Natural killer cell (primary cell): ENCODE data around the gene TLR10. TPM values are rescaled to one million over a fixed set of nuclear protein-coding genes. Genes with fewer than 3 reads are reported as not detected.
A peak's percentile ranks its signal among the peaks of the same experiment; 100 is the strongest.
"Not testable (repeated sequence)": the region's sequence is repeated elsewhere in the genome, so short reads cannot be mapped to it uniquely, and the experiment has no call there.

Source experiments
- ATAC-seq, 3 donors: fragments of 150-1000 bp in 2 of 3; fragments of 200-7000 bp in 1 of 3; cut with Tn5 transposase; 1 replicate in 1 of 3; 2 replicates in 2 of 3; pipeline ENCODE4 v1.10.0; 2021; ENCODE audit warnings: mild to moderate bottlenecking in 2 of 3, moderate library complexity in 2 of 3
- DNase-seq, 2 donors: peaks; one replicate each; pipeline versions ENCODE4 v3.0.0 to v3.0.0-alpha.2; 2013 to 2021; ENCODE audit warnings: mixed read lengths in 1 of 2
- H3K27ac ChIP-seq: one replicate; pipeline ENCODE4 v1.5.1; 2013; ENCODE audit warnings: mild to moderate bottlenecking, low read length
- H3K27me3 ChIP-seq: one replicate; pipeline ENCODE4 v1.6.1; 2013; ENCODE audit warnings: low read length; ENCODE audit not compliant: control insufficient read depth, insufficient read depth
- H3K36me3 ChIP-seq: one replicate; pipeline ENCODE4 v1.6.1; 2013; ENCODE audit warnings: low read length; ENCODE audit not compliant: control insufficient read depth, insufficient read depth
- H3K4me1 ChIP-seq: one replicate; pipeline ENCODE4 v1.6.1; 2013; ENCODE audit warnings: low read length; ENCODE audit not compliant: control insufficient read depth, insufficient read depth
- H3K4me3 ChIP-seq: one replicate; pipeline ENCODE4 v1.5.1; 2013; ENCODE audit warnings: low read length
- H3K9me3 ChIP-seq: one replicate; pipeline ENCODE4 v1.6.1; 2013; ENCODE audit warnings: low read length; ENCODE audit not compliant: control insufficient read depth, insufficient read depth
- H3K27ac Mint-ChIP-seq, 2 donors: one replicate each; pipeline ENCODE4 v1.8.0; 2022; ENCODE audit warnings: mild to moderate bottlenecking in 2 of 2, mixed read lengths in 2 of 2, moderate library complexity in 1 of 2
- H3K27me3 Mint-ChIP-seq, 2 donors: one replicate each; pipeline ENCODE4 v1.8.0; 2022; ENCODE audit warnings: low read depth in 2 of 2, mixed read lengths in 2 of 2
- H3K36me3 Mint-ChIP-seq: one replicate; pipeline ENCODE4 v1.8.0; 2022; ENCODE audit warnings: mixed read lengths
- H3K4me1 Mint-ChIP-seq, 2 donors: one replicate each; pipeline ENCODE4 v1.8.0; 2022; ENCODE audit warnings: mixed read lengths in 2 of 2
- H3K4me3 Mint-ChIP-seq: one replicate; pipeline ENCODE4 v1.8.0; 2022; ENCODE audit warnings: mild to moderate bottlenecking, moderate library complexity, mixed read lengths
- H3K9me3 Mint-ChIP-seq, 2 donors: one replicate each; pipeline ENCODE4 v1.8.0; 2022; ENCODE audit warnings: mixed read lengths in 2 of 2
- WGBS: methylation state at CpG from one replicate; pipeline ENCODE4 v1.1.7; 2013; ENCODE audit warnings: missing lambda C conversion rate; ENCODE audit not compliant: insufficient coverage; 5-methylcytosine and 5-hydroxymethylcytosine counted together
- intact Hi-C: fragments of 100-400 bp; cut with micrococcal nuclease; formaldehyde crosslinking; loops from one replicate; pipeline ENCODE4 v1.14.2; 2022
- total RNA-seq, 4 donors: library from RNA; stranded (reverse); fragments of 120-200 nt in 1 of 4; gene quantifications; one replicate each; pipeline versions ENCODE4 v1.2.3 to v1.2.4, GENCODE V29; 2013 to 2022
- TF ChIP-seq, protein P1 (sequence below): fragments of 200-600 bp; IDR thresholded peaks from one replicate; pipeline ENCODE4 v1.8.0; 2022; ENCODE audit warnings: antibody characterized with exemption

TLR10 gene
- total RNA-seq, 3 donors from 2014 or later (not counting 1 experiment from before 2014, with no cell fraction given): 0.31 to 0.63 (median 0.59) TPM

DNA sequence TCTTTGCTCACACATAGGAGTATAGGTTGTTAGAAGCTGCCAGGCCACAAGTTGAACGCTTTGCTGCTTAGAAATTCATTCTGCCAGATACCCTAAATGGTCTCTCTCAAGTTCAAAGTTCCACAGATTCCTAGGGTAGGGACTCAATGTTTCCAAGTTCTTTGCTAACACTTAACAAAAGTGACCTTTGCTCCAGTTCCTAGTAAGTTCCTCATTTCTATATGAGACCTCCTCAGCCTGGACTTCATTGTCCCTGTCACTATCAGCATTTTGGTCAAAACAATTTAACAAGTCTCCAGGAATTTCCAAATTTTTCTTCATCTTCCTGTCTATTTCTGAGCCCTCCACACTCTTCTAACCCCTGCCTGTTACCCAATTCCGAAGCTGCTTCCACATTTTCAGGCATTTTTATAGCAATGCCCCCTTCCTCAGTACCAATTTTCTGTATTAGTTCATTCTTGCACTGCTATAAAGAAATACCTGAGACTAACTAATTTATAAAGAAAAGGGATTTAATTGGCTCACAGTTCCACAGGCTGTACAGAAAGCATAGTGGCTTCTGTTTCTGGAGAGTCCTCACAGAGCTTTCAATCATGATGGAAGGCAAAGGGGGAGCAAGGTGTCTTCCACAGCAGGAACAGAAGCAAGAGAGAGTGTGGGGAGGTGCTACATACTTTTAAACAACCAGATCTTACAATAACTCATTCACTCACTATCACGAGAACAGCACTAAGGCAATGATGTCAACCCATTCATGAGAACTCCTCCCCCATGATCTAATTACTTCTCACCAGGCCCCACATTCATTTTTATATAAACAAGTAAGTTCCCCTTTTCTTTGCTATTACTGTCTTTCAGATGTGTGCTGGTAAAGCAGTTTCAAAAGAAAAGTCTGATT, 33.3 kb upstream of the TLR10 start:
- intact Hi-C loops: no loop called here
- no peak overlapping the region for H3K27ac Mint-ChIP-seq
- 80% methylated on average over 3 of the region's 3 CpGs for WGBS
- ATAC-seq (peak in 1 of 3 donors; percentile 20), DNase-seq (no peak)
- H3K4me3 Mint-ChIP-seq: no peak overlapping the region
- no peaks in the 10 kb centered on the region for H3K36me3 Mint-ChIP-seq
- TF ChIP-seq, protein P1, sequence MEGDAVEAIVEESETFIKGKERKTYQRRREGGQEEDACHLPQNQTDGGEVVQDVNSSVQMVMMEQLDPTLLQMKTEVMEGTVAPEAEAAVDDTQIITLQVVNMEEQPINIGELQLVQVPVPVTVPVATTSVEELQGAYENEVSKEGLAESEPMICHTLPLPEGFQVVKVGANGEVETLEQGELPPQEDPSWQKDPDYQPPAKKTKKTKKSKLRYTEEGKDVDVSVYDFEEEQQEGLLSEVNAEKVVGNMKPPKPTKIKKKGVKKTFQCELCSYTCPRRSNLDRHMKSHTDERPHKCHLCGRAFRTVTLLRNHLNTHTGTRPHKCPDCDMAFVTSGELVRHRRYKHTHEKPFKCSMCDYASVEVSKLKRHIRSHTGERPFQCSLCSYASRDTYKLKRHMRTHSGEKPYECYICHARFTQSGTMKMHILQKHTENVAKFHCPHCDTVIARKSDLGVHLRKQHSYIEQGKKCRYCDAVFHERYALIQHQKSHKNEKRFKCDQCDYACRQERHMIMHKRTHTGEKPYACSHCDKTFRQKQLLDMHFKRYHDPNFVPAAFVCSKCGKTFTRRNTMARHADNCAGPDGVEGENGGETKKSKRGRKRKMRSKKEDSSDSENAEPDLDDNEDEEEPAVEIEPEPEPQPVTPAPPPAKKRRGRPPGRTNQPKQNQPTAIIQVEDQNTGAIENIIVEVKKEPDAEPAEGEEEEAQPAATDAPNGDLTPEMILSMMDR: no peak
- peaks cover 2 to 8% of the 10 kb centered on the region in 2 donors for H3K27me3 Mint-ChIP-seq
- no peaks in the 10 kb centered on the region for H3K9me3 Mint-ChIP-seq
- Histone ChIP-seq H3K9me3 (peaks cover 5% of the 10 kb centered on the region), H3K27ac (peak overlapping the region; percentile 75), H3K4me1 (peaks cover 10% of the 10 kb centered on the region), H3K4me3 (no peak overlapping the region), H3K27me3 (no peaks in the 10 kb centered on the region), H3K36me3 (no peaks in the 10 kb centered on the region)
- H3K4me1 Mint-ChIP-seq: peaks cover 8 to 12% of the 10 kb centered on the region in 2 donors

DNA sequence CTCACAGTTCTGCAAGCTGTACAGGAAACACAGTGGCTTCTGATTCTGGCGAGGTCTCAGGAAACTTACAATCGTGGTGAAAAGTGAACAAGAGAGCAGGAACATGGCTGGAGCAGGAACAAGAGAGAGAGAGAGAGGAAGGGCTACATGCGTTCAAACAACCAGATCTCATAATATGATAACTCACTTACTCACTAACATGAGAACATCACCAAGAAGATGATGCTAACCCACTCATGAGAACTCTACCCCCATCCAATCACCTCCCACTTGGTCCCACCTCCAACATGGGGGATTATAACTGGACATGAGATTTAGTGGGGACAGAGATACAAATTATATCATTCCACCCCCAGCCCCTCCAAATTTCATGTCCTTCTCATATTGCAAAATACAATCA, 31.6 kb upstream of the TLR10 start:
- Mint-ChIP-seq H3K27me3 (peaks cover 2 to 8% of the 10 kb centered on the region in 2 donors), H3K27ac (no peak overlapping the region), H3K4me1 (no peaks in the 10 kb centered on the region), H3K4me3 (no peak overlapping the region), H3K36me3 (no peaks in the 10 kb centered on the region), H3K9me3 (no peaks in the 10 kb centered on the region)
- TF ChIP-seq, protein P1: no peak
- Histone ChIP-seq H3K4me1 (no peaks in the 10 kb centered on the region), H3K9me3 (peaks cover 5% of the 10 kb centered on the region), H3K4me3 (no peak overlapping the region), H3K27me3 (no peaks in the 10 kb centered on the region), H3K36me3 (no peaks in the 10 kb centered on the region), H3K27ac (no peak overlapping the region)
- DNase-seq: no peak
- intact Hi-C loops: no loop called here
- ATAC-seq: no peak
- 43% methylated on average over 2 of the region's 3 CpGs for WGBS

DNA sequence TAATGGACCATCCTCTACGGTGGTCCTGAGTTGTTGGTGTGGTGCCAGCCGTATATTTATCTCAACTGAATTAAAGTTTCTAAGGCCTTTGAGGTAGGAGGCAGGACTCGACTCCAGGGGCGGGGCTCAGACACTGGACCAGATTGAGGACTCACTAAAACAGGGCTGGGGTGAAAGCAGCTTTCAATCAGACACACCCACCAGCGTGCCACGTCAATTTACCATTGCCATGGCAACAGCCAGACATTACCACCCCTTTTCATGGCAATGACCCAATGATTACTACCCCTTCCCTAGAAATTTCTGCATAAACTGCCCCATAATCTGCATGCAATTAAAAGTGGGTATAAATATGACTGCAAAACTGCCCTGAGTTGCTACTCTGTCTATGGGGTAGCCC, 28.5 kb upstream of the TLR10 start:
- no peak overlapping the region for H3K27ac Mint-ChIP-seq
- H3K9me3 ChIP-seq: peaks cover 5% of the 10 kb centered on the region
- intact Hi-C loops: no loop called here
- ATAC-seq (no peak), DNase-seq (no peak)
- TF ChIP-seq, protein P1: no peak
- no peaks in the 10 kb centered on the region for H3K36me3 ChIP-seq
- no peak overlapping the region for H3K4me3 ChIP-seq
- WGBS: 91% methylated on average over 6 of the region's 6 CpGs
- H3K27ac ChIP-seq: no peak overlapping the region
- no peaks in the 10 kb centered on the region for H3K4me1 Mint-ChIP-seq
- no peaks in the 10 kb centered on the region for H3K9me3 Mint-ChIP-seq
- H3K27me3 ChIP-seq: no peaks in the 10 kb centered on the region
- no peaks in the 10 kb centered on the region for H3K4me1 ChIP-seq
- H3K4me3 Mint-ChIP-seq: no peak overlapping the region
- no peaks in the 10 kb centered on the region for H3K36me3 Mint-ChIP-seq
- peaks cover 2 to 7% of the 10 kb centered on the region in 2 donors for H3K27me3 Mint-ChIP-seq

DNA sequence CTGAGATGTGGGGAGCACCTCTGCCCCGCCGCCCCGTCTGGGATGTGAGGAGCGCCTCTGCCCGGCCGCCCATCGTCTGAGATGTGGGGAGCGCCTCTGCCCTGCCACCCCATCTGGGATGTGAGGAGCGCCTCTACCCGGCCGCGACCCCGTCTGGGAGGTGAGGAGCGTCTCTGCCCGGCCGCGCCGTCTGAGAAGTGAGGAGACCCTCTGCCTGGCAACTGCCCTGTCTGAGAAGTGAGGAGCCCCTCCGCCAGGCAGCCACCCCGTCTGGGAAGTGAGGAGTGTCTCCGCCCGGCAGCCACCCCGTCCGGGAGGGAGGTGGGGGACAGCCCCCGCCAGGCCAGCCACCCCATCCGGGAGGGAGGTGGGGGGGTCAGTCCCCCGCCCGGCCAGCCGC, 24.7 kb upstream of the TLR10 start:
- not testable (repeated sequence) for H3K4me3 Mint-ChIP-seq, H3K27me3 ChIP-seq, H3K27me3 Mint-ChIP-seq, H3K9me3 Mint-ChIP-seq, ATAC-seq, H3K36me3 ChIP-seq, H3K27ac Mint-ChIP-seq, H3K4me3 ChIP-seq, DNase-seq, H3K9me3 ChIP-seq, H3K27ac ChIP-seq
- H3K4me1 Mint-ChIP-seq: peaks cover 35 to 37% of the 10 kb centered on the region in 2 donors
- peaks cover 21% of the 10 kb centered on the region for H3K4me1 ChIP-seq
- H3K36me3 Mint-ChIP-seq: peaks cover 11% of the 10 kb centered on the region
- intact Hi-C loops: loop anchor here (10.0 kb wide), 1 partner anchor 123 kb away; no protein-coding TSS in a partner anchor
- WGBS: 97% methylated on average over 29 of the region's 29 CpGs

DNA sequence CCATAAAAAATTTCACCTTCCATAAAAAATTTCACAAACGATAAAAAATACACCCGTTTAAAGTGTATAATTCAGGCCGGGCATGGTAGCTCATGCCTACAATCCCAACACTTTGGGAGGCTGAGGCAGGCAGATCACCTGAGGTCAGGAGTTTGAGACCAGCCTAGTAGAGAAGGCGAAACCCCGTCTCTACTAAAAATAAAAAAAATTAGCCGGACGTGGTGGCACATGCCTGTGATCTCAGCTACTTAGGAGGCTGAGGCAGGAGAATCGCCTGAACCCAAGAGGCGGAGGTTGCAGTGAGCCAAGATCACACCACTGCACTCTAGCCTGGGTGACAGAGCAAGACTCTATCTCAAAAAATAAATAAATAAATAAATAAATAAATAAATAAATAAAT, 23.5 kb upstream of the TLR10 start:
- H3K27ac ChIP-seq: peak overlapping the region; percentile 63
- not testable (repeated sequence) for DNase-seq, H3K9me3 Mint-ChIP-seq, H3K27me3 Mint-ChIP-seq, H3K4me3 ChIP-seq, H3K27me3 ChIP-seq, ATAC-seq
- 93% methylated on average over 9 of the region's 9 CpGs for WGBS
- H3K4me1 ChIP-seq: peaks cover 32% of the 10 kb centered on the region
- H3K36me3 Mint-ChIP-seq: peaks cover 22% of the 10 kb centered on the region
- peak overlapping the region; percentile 99 for H3K4me3 Mint-ChIP-seq
- H3K27ac Mint-ChIP-seq: peak overlapping the region; percentile 94
- H3K36me3 ChIP-seq: peaks cover 16% of the 10 kb centered on the region
- intact Hi-C loops: loop anchor here (10.0 kb wide), 1 partner anchor 121 kb away; no protein-coding TSS in a partner anchor
- H3K9me3 ChIP-seq: peaks cover 19% of the 10 kb centered on the region
- peaks cover 41 to 43% of the 10 kb centered on the region in 2 donors for H3K4me1 Mint-ChIP-seq
